Vagina (tissue), 2 donors: ENCODE data around the gene KCP. TPM values are rescaled to one million over a fixed set of nuclear protein-coding genes. Genes with fewer than 3 reads are reported as not detected.

Experiments
- DNase-seq, 2 donors: peaks; one replicate each; pipeline ENCODE4 v3.0.0-alpha.2; 2017; ENCODE audit errors: extremely low spot score in 2 of 2
- H3K27ac ChIP-seq: fragments of 200-600 bp; sonication (generic); one replicate; pipeline ENCODE4 v1.5.1; 2019
- H3K27me3 ChIP-seq: fragments of 200-600 bp; sonication (generic); one replicate; pipeline ENCODE4 v1.5.1; 2019
- H3K36me3 ChIP-seq, 2 donors: fragments of 200-600 bp; sonication (generic); one replicate each; pipeline ENCODE4 v1.5.1; 2017 to 2019
- H3K4me1 ChIP-seq: fragments of 200-600 bp; sonication (generic); one replicate; pipeline ENCODE4 v1.5.1; 2019
- H3K4me3 ChIP-seq, 2 donors: fragments of 200-600 bp; sonication (generic); 1 replicate in 1 of 2; 2 replicates in 1 of 2; pipeline ENCODE4 v1.5.1; 2016 to 2019
- H3K9me3 ChIP-seq: fragments of 200-600 bp; sonication (generic); one replicate; pipeline ENCODE4 v1.5.1; 2019
- POLR2A ChIP-seq, 2 donors: fragments of 450-650 bp; IDR thresholded peaks; one replicate each; pipeline ENCODE4 v1.6.1; 2017; ENCODE audit warnings: antibody characterized with exemption in 2 of 2, mild to moderate bottlenecking in 2 of 2, moderate library complexity in 2 of 2
- POLR2AphosphoS5 ChIP-seq, 2 donors: sonication (generic); formaldehyde crosslinking; IDR thresholded peaks; one replicate each; pipeline ENCODE4 v1.9.0; 2017; ENCODE audit warnings: antibody characterized with exemption in 2 of 2, mild to moderate bottlenecking in 2 of 2, low read depth in 1 of 2; ENCODE audit not compliant: insufficient read depth in 1 of 2
- intact Hi-C: fragments of 100-400 bp; cut with DNase I; formaldehyde crosslinking; loops from one replicate; pipeline ENCODE4 v1.15.1; 2023
- total RNA-seq: library from RNA; depleted of rRNA; stranded (reverse); fragments of >200 nt; gene quantifications from one replicate; pipeline ENCODE4 v1.2.3, GENCODE V29; 2016
- TF ChIP-seq, protein P1 (sequence below), 3 experiments: fragments of 450-650 bp in 2 of 3; fragments of 200-600 bp in 1 of 3; sonication (generic) in 1 of 3; IDR thresholded peaks; one replicate each; pipeline ENCODE4 v1.5.1; 2017 to 2019; ENCODE audit warnings: antibody characterized with exemption in 3 of 3, mild to moderate bottlenecking in 2 of 3, moderate library complexity in 2 of 3

Gene KCP
- total RNA-seq, 1 donor from 2014 or later = 1.2 TPM

DNA sequence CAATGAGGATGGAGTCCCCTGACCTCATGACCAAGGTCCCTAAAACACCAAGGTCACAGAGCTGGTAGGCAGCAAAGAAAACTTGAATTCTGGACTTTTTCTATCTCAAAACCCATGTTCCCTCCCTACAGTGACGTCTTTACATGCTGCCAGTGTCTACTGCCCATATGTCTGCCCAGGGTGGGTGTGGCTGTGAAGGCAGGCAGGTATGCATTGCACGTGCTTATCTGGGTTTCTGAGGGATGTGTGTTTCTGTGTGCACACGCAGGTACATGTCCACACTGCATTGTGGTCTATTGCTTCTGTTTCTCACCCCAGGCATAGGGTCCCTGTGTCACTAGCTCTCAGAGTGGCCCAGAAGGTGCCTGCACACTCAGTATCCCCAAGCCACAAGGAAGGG, 34.4 kb downstream of the KCP start:
- intact Hi-C loops = loop anchor here (10.0 kb wide), 1 partner anchor 261 kb away; no protein-coding TSS in a partner anchor
- no peak for DNase-seq
- Histone ChIP-seq H3K4me1 (no peaks in the 10 kb centered on the region), H3K4me3 (no peak overlapping the region), H3K36me3 (no peaks in the 10 kb centered on the region), H3K9me3 (no peaks in the 10 kb centered on the region), H3K27me3 (no peaks in the 10 kb centered on the region), H3K27ac (no peak overlapping the region)
- TF ChIP-seq POLR2AphosphoS5 (IDR thresholded peaks at IDR 0.05; ENCODE audit: insufficient read depth in 1 of 2, low read depth in 1 of 2) = no peak

DNA sequence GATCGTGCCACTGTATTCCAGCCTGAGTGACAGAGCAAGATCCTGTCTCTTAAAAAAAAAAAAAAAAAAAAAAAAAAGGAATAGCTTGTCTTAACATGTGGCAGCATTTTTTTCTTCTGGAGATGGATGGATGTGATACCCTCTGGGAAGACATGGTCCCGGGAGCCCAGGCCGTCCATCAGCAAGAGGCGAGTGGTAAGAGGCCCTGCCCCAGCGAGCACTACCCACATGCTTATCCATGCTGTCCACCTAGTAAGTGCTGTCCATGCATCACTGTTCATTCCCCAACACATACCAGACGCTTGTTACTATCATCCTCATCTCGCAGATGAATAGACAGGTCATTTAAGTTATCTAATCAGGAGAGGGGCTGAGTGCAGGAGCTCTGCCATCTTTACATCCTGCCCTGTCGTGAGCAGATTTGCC, 35.0 kb downstream of the KCP start:
- intact Hi-C loops = loop anchor here (10.0 kb wide), 1 partner anchor 261 kb away; no protein-coding TSS in a partner anchor
- Histone ChIP-seq H3K4me3 (no peak overlapping the region), H3K27me3 (no peaks in the 10 kb centered on the region), H3K9me3 (no peaks in the 10 kb centered on the region), H3K36me3 (no peaks in the 10 kb centered on the region), H3K27ac (no peak overlapping the region), H3K4me1 (no peaks in the 10 kb centered on the region)
- no peak for DNase-seq
- no peak for TF ChIP-seq POLR2AphosphoS5 (IDR thresholded peaks at IDR 0.05; ENCODE audit: insufficient read depth in 1 of 2, low read depth in 1 of 2)
- TF ChIP-seq, protein P1, sequence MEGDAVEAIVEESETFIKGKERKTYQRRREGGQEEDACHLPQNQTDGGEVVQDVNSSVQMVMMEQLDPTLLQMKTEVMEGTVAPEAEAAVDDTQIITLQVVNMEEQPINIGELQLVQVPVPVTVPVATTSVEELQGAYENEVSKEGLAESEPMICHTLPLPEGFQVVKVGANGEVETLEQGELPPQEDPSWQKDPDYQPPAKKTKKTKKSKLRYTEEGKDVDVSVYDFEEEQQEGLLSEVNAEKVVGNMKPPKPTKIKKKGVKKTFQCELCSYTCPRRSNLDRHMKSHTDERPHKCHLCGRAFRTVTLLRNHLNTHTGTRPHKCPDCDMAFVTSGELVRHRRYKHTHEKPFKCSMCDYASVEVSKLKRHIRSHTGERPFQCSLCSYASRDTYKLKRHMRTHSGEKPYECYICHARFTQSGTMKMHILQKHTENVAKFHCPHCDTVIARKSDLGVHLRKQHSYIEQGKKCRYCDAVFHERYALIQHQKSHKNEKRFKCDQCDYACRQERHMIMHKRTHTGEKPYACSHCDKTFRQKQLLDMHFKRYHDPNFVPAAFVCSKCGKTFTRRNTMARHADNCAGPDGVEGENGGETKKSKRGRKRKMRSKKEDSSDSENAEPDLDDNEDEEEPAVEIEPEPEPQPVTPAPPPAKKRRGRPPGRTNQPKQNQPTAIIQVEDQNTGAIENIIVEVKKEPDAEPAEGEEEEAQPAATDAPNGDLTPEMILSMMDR (IDR thresholded peaks at IDR 0.05) = no peak
- no peak for TF ChIP-seq POLR2A (IDR thresholded peaks at IDR 0.05)

DNA sequence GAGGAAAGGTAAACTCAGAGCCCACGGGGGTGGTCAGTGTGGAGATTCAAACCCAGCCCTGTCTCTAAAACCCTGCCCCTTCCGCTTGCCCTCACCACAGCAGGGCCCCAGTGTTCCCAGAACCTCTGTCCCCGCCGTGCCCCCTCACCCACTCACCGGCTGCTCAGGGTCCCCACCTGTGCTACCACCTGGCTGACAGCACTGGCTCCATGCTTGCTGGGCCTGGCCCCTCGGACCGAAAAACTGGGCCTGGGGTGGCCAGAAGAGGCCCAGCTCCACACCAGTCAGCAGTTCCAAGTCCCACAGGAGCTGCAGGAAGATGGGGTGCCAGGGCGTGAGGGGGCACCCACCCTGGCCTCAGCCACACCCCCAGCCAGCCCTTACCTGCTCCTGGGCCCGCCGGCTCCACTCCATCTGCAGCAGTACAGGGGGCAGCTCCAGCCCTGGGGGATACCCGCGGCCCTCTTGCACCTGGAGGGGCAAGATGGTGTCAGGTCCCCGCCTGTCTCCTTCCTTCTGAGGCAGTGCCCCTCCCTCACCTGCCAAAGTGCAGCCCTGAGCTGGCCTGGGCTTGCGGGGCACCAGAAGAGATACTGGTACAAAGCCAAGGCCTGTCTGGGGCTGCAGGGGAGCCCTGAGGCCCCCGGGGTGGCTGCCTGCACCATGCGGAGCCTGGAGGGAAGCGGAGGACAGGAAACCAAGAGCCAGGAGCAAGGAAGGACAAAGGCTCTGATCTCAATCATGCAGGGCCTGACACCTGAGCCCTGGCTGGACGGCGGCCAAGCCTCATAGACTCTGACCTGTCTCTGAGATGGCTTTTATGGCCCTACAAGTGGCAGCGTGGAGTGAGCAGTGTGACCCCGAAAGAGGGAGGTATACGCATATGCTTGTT, 36.1 kb downstream of the KCP start:
- no peak overlapping the region for H3K27ac ChIP-seq
- no peak overlapping the region for H3K4me3 ChIP-seq
- no peak for DNase-seq
- intact Hi-C loops = loop anchor here (10.0 kb wide), 1 partner anchor 260 kb away; no protein-coding TSS in a partner anchor
- TF ChIP-seq POLR2A (IDR thresholded peaks at IDR 0.05) = no peak
- TF ChIP-seq, protein P1 (IDR thresholded peaks at IDR 0.05) = no peak
- no peaks in the 10 kb centered on the region for H3K9me3 ChIP-seq
- H3K36me3 ChIP-seq = no peaks in the 10 kb centered on the region
- peaks cover 8% of the 10 kb centered on the region for H3K4me1 ChIP-seq
- no peaks in the 10 kb centered on the region for H3K27me3 ChIP-seq

DNA sequence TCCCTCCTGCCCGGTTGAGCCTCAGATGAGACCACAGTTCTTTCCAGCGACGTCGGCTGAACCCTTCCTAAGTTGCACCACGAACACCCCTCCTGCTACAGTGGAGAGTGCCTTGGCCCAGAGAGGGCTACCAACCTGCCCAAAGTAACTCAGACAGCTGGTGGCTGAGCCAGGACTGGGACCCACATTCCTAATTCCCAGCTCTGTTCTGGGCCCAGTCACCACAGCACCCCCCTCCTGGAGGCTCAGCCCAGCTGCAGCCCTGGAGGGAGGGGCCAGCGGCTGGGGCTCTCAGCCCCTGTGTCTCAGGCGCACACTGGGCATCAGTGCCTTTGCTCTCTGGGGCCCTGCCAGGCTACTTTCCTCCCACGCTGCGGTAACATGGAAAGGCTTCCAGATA, 37.3 kb downstream of the KCP start:
- DNase-seq = no peak
- no peak overlapping the region for H3K27ac ChIP-seq
- intact Hi-C loops = loop anchor here (10.0 kb wide), 1 partner anchor 258 kb away; no protein-coding TSS in a partner anchor
- H3K9me3 ChIP-seq = no peaks in the 10 kb centered on the region
- peaks cover 19% of the 10 kb centered on the region for H3K4me1 ChIP-seq
- no peaks in the 10 kb centered on the region for H3K36me3 ChIP-seq
- no peak overlapping the region for H3K4me3 ChIP-seq
- no peaks in the 10 kb centered on the region for H3K27me3 ChIP-seq
- no peak for TF ChIP-seq POLR2AphosphoS5 (IDR thresholded peaks at IDR 0.05; ENCODE audit: insufficient read depth in 1 of 2, low read depth in 1 of 2)
- TF ChIP-seq, protein P1 (IDR thresholded peaks at IDR 0.05) = no peak
- no peak for TF ChIP-seq POLR2A (IDR thresholded peaks at IDR 0.05)

DNA sequence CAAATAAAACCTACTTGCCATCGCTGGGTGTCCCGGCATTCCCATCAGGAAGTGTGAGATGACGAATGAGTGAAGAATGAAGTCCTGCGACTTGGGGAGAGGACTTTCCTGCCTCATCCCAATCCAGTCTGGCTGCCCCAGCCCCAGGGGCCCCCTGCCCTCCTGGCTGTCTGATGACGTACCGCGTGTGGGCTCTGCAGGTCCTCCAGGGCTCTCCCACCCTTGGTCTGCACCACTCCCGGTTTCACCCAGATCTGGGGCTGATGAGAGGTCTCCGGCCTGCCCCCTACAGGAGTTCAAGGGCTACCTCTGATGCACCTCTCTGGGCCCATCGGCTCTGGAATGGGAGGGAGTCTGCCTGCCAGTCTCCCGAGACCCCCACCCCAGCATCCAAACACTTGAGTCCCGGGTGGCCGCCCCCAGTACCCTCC, 38.1 kb downstream of the KCP start:
- Histone ChIP-seq H3K36me3 (no peaks in the 10 kb centered on the region), H3K4me1 (peaks cover 22% of the 10 kb centered on the region), H3K4me3 (no peak overlapping the region), H3K9me3 (no peaks in the 10 kb centered on the region), H3K27ac (no peak overlapping the region), H3K27me3 (no peaks in the 10 kb centered on the region)
- TF ChIP-seq, protein P1 (IDR thresholded peaks at IDR 0.05) = no peak
- no peak for TF ChIP-seq POLR2A (IDR thresholded peaks at IDR 0.05)
- no peak for TF ChIP-seq POLR2AphosphoS5 (IDR thresholded peaks at IDR 0.05; ENCODE audit: insufficient read depth in 1 of 2, low read depth in 1 of 2)
- no peak for DNase-seq
- intact Hi-C loops = loop anchor here (10.0 kb wide), 1 partner anchor 258 kb away; no protein-coding TSS in a partner anchor
